HG03135 (cell line): ENCODE results near the gene NME3.
"Not testable (repeated sequence)": the region's sequence is repeated elsewhere in the genome, so short reads cannot be mapped to it uniquely, and the experiment has no call there.

Experiments used
- ATAC-seq: cut with Tn5 transposase; IDR thresholded peaks from one replicate; pipeline ENCODE4 v1.9.1; 2021; ENCODE audit warnings: mild to moderate bottlenecking, moderate library complexity; ENCODE audit not compliant: unreplicated experiment

The NME3 gene

DNA sequence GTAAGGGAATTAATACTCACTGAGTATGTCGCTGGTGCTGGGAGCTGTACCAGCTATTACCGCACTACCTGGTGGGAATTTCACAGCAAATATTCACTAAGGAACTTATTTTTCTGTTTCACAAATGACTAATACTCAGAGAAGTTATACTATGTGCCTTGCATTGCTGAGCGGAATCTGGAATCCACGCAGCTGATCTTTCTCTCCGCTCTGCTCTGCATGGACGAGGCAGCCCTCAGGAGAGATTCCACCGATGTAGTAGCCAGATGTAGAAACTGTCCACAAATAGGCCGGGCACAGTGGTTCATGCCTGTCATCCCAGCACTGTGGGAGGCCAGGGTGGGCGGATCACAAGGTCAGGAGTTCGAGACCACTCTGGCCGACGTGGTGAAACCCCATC is 17.1 kb downstream of the NME3 start:
- no peak for ATAC-seq

DNA sequence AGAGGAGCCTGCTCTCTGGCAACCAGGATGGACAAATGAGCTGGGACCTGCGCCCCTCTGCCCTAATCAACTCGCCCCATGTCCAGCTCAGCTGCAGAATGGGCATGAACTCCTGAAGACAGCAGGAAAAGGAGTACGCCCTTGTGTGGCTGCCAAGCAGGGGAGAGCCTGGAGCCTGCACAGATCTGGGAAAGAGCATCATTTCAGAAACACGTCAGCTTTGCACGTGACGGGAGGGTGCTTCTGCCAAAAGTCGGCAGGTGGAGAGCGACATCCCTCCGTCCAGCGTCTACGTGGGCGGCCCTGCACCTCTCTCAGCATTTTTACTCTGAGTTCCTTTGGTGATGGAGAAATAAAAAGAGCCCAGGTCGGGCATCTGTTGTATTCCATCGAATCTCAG is 18.5 kb downstream of the NME3 start:
- ATAC-seq: no peak

DNA sequence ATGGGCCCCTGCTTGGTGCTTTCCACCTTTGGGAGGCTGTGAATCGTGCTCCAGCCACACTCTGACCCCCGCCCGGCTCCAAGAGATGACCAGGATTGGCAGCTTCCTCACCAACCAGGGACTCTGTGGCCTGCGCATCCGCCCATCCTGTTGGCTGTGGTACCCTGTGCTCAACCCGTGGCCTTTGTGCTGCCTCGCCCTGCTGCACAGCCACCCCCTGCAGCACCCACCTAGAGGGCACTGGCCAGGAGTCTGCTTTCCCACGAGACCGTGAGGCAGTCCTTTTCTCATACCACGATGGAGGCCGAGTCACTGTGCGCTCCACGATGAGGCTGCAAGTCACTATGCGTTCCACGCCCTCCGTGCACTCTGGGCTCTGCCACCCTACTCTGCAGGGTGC is 19.4 kb downstream of the NME3 start:
- ATAC-seq: no peak

DNA sequence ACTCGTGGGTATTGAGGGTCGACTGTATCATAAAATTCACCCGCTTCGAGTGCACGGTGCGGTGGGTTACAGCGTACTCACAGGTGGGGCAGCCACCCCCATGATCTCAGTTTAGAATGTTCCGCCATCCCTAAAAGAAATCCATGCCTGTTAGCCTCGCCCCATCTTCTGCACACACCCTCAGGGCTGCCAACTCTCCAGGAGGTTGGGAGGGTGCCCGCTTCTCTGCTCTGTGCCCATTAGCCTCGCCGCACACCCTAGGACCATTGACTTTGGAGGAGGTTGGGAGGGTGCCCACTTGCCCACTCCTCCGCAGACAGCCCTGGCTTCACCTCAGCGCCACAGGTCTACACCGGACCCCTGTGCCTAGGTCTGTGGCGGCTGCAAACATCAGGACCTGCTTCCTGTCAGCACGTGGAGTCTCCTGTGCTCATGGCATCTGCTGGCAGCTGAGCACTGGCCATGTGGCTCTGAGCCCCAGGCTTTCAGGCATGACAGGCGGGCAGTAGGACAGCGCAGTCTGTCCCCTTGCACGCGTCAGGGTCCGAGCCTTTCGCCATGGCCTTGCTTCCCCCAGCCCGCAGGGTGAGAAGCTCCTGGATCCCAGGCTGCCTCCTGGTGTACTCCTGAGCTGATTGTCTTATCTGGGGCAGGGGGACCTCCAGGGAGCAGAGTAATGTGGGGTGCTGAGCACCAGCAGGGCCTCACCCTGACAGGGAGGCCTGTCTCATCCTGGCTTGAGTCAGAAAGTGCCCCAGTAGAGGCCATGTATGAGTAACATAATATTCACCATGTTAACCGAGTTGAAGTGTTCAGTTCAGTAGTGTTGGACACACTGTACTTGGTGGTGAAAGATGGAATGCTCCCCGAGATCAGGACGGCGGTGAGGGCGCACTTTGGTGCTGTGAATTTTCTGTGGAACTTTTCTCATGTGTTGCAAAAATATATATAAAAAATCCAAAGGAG is 21.9 kb downstream of the NME3 start:
- ATAC-seq: no peak

DNA sequence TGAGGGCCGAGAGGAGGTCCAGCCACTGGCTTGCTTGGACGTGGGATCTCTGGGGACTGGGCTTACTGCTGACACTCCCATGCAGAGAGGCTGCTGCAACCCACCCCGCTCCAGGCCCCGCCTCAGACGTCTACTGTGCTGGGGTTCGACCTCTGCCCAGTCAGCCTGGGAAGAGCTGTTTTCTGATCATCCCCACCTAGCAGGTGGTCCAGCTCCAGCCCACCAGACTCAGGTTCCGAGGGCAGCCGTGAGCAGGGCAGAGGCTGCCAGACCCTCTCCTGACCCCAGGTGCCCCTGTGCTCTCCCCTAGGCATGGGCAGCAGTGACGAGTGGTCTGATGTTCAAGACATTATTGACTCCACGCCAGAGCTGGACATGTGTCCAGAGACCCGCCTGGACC is 23.4 kb downstream of the NME3 start:
- no peak for ATAC-seq

DNA sequence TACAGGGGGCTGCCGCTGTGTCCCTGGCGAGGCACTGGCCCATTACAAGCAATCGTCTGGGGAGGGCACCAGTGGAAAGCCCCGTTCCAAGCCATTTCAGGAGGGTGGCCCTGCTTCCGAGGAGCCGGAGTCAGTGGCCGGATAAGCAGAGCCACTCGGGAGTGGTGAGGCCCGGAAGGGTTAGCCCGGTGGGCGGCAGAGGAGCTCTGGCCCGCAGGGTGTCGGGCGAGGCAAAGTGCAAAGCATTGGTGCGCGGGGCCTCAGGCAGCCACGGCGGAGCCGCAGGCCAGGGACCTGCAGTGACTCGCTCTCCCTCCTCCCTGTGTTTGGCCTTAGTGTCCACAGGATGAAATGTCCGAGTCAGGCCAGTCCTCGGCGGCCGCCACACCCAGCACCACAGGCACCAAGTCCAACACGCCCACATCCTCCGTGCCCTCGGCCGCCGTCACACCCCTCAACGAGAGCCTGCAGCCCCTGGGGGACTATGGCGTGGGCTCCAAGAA is 24.6 kb downstream of the NME3 start:
- ATAC-seq: no peak

DNA sequence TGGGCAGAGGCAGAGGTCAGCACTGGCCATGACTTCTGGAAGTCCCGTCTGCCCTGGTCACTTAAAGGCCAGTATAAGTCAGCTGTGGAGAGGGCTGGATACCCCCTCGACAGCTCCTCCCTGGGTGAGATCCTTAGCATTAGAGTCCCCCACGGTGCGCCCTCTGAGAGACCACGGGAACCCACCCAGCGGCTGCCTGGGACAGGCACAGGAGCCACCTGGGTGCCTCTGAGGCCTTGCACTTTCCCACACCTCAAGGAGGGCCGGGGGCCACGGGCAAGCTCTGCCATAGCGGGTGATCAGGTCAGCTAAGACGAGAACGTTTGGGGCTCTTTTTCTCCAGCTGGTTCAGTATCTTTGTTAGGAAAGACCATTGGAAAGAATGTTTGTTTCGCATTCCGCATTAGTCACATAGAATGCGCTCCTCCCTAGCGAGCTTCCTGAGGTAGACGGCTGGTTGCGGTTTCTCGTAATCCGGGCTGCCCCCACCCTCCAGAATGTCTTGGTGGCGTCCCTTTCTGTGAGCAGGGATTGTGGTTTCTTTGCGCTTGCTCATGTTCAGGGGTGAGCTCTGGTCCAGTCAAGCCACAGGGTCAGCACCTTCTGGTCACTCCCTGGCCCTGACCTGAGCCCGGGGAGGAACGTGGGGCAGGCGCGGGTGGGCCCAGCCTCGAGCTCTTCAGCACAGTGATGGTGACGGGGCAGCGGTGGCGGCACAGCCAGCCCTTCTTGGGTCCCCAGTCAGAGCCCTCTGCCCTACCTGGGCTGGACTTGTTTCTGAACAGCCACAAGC is 25.2 kb downstream of the NME3 start:
- no peak for ATAC-seq

DNA sequence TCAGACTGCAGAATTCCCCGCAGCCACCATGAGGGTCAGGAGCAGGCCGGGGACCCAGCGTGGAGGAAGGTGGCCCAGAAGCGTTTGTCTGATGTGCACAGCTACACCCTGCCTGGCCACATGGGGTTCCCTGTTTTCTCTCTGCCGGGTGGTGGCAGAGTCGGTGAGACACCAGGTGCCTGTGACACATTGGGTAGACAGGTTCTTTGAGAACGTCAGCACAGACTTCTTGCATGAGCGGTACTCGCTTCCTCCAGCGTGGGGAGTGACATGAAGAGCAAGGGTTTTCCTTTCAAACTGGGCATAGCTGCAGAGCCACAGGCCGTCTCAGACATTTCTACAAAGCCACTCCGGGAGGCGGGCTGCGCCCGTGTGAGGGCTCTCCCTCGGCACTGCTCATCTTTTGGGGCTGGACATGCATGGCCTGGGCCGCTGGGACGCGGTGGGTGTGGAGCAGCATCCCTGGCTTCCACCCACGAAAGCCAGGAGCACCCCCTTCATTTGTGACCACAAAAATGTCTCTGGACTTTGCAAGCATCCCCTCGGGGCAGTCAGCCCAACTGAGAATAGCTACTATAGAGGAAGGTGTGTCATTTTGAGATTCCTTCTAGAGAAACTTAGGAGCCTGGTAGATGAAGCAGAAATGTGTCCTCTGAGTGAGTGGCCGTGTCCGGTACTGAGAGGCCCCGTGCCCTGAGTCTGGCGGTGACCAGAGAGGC is 26.0 kb downstream of the NME3 start:
- ATAC-seq: no peak

DNA sequence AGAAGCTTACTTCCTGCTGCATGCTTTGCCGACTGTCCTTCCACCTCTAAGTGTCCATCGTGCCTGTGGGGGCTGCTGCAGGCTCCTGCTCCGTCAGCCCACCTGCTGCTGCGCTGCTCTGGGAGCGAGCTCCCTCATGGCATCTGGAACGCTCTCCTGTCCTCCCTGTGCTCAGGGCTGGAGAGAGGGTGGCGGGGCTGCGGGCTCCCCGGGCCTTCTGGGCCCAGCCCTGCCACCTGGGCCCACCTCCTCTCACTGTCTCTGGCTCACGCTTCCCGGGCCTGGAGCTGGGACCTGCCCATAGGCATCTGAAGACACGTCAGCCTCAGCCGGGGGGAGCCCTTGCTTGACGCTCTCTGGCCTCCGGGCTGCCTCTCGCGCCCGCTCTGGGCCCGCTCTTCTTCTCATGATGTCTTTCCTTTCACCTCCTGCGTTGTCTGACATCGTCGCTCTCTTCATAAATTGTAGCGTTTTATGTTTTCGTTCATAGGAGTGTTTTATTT is 27.0 kb downstream of the NME3 start:
- no peak for ATAC-seq

DNA sequence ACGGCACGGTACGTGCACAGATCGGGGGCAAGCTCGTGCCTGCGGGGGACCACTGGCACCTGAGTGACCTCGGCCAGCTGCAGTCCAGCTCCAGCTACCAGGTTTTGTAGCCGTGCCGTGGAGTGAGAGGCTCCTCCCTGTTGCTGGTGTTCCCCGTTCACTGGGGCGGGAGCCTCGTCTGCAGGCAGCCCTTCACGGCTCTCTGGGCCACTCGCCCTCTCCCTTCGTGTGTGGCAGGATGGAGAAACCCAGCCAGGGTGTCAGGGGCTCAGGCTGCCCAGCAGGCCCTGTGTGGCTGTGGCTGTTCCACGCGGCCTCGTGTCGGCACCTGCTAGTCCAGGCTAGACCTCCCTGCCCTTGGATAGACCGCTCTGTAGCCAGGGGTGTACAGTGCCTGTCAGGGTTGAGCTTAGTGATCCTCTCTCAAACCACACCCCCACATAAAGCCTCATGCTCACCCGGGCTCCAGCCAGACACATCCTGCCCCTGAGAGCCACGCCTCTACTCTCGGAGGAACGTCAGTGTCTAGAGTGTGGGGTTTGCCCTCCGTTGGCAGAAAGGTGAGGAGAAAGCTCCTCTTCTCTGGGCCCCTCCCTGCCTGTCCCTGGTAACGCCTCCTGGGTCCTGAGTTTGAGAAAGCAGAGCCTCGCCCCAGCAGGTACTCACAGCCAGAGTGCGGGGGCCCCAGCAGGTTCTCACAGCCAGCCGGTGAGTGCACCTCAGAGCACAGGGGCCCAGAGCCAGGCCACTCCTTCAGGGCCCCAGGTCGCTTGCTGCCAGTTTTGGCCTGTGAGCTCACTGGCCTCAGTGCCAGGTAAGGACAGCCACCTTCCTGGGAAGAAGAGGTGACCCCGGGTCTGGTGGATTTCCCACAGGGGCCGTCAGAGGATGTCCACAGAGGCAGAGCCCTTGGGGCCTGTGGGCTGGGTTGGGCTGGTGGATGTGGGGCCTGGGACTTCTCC is 27.7 kb downstream of the NME3 start:
- ATAC-seq: no peak

DNA sequence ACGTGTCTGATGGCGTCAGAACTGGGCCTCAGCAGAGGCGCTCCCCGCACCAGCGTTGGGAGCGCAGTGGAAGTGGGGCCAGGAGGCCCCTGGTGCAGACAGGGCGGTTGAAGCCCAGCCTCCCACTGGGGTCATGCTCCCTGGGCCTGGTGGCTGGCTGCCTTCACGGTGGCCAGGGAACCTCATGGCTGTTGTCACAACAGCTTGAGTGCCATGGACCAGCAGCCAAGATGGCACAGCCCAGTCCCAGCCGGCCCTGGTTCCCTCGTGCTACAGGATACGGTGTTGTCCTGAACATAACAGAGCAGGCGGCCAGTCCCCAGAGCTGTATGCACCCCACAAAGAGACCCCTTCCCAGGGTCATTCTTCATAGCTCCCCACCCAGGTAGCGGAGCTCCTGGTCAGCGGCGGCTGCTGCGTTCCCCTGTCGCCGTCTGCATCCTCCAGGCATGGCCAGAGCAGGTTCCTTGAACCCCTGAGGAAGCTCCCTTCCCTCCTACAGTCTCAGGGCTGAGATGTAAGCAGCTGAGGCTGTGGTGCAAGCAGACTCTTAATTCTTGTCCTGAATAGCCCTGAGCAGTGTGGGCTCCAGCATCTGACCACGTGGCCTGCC is 29.7 kb downstream of the NME3 start:
- no peak for ATAC-seq

DNA sequence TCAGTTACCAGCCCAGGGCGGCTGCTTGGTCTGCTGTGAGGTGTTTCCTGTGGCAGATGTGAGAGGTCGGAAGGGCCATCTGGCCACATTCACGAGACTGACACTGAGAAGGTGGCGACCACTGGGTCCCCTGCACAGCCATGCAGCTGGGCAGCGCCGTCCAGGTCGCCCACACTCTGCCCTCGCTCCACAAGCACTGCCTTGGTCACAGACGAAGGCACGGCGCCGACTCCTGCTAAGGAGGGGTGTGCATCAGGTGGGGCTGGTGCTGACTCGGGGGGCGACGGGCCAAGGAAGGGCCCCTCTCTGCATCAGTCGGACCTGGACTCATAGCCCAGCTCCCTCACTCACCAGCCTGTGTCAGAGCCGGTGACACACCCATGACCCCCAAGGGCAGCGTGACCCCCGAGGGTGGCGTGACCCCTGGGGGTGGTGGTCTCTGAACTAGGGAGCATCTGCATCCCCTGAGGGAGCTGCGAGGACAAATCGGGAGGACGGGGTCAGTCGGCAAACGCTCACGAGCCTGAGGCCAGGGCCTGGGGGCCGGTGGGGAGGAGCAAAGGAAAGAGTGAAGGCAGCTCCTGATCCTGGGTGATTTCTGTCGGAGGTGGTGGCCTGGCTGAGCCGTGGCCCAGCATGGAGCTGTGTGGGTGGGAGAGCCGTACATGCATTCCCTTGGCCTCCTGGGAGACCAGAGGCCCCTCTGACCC is 30.4 kb downstream of the NME3 start:
- ATAC-seq: no peak

DNA sequence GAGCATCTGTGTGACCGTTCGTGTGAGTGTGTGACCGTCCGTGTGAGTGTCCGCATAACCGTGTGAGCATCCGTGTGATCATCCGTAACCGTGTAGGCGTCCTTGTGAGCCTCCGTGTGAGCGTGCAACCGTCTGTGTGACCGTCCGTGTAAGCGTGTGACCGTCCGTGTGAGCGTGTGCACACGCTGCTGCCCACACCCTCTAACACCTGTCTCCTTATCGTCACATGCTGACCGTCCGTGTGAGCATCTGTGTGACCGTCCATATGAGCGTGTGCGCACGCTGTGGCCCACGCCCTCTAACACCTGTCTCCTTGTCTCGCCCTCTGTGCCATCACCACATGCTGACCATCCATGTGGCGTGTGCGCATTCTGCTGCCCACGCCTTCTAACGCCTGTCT is 31.1 kb downstream of the NME3 start:
- ATAC-seq: no peak

DNA sequence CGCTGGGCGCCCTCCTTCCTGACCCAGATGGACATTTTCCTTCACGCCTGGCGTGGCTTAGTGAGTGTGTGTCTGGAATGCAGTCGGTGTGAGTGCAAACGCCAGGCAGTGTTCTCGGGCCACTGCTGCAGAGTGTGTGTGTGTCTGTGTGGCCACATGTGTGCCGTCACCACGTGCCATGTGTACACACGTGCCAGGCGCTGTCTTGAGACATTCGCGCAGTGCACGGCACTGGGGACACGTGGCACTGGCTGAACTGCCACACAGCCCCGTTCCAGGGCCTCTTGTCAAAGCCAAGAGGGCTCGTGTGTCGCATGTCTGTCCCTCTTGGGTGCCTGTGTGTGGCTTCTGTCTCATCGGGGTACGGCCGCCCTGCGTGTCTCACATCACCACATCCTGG is 36.5 kb downstream of the NME3 start:
- ATAC-seq: no peak

DNA sequence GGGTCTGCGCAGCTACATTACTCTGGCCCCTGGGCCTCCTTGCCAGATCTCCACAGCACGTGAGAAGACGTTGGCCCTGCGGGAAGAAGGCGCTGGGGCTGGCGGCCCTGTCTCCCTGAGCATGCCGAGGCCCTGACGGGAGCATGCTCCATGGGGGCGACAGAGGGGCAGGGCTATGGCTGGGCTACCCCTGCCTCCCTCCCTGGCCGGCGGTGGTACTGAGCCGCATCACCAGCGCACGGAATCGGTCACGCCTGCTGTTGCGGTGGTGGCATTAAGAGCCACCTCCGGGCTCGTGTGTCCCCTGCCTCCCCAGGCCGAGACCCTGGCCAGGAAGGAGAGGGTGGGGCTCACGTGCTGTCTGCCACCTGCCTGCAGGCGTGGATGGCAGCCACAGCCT is 37.2 kb downstream of the NME3 start:
- ATAC-seq: no peak

DNA sequence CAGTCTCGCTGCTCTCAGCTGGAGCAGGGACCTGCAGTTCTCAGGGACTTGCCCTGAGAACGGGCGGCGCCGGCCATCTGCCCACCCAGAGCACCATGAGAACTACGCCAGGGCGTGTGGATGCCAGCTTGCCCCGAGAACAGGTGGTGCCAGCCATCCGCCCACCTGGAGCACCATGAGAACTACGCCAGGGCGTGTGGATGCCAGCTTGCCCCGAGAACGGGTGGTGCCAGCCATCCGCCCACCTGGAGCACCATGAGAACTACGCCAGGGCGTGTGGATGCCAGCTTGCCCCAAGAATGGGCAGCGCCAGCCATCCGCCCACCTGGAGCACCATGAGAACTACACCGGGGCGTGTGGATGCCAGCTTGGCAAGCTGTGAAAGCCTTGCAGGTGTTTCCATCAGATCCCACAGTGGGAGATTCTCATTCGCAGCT is 38.8 kb downstream of the NME3 start:
- ATAC-seq: not testable (repeated sequence)

DNA sequence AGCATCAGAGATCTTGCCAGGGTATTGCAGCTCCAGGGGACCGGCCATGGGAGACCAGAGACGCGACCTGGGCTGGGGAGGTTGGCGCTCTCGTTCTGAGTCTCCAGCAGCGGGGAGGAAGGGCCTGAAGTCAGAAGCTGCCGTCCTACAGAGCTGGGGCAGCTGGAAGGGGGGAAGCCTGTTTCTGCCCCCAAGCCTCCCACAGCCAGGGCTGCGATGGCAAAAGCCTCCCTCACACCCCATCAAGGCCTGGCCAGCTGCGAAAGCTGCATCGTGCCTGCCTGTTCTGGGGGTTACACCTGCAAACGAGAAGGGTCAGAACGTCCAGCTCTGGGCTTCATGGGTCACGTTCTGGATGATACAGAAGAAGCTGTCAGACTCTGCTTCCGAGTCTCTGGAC is 39.3 kb downstream of the NME3 start:
- ATAC-seq: no peak

DNA sequence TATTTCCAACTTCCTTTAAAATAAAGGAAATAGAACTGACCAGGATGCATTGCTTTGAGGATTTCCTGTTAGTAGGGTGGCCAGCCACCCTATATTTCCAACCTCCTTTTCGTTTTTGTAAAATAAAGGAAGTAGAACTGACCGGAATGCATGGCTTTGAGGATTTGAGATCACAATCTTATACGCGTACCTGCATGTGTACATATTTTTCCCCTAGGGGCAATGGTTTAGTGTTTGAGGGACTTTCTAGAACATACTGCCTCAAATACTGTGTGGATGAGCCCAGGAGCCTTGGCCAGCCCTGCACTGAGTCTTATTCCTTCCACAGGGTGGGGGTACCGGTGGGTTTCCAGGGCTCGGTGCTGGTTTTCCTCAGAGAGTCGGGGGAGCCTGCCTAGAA is 39.7 kb downstream of the NME3 start:
- no peak for ATAC-seq

DNA sequence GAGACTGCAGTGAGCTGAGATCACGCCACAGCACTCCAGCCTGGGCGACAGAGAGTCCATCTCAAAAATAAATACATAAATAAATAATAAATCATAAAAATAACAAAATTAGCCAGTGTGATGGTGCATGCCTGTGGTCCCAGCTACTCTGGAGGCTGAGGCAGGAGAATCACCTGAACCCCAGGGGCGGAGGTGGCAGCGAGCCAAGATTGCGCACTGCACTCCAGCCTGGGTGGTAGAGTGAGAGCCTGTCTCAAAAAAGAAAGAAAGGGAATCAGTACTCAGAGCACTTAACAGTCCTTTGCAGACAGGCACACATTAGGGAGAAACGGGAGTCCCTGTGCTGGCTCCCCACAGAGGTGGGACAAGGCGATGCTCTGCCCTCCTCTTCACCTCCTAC is 40.3 kb downstream of the NME3 start:
- no peak for ATAC-seq
